HG03378 (cell line): ENCODE measurements around the gene FRG1.
"Not testable (repeated sequence)": the region's sequence is repeated elsewhere in the genome, so short reads cannot be mapped to it uniquely, and the experiment has no call there.

Experiments used
- ATAC-seq: cut with Tn5 transposase; IDR thresholded peaks from one replicate; pipeline ENCODE4 v1.9.1; 2021; ENCODE audit warnings: mild to moderate bottlenecking, moderate library complexity; ENCODE audit not compliant: unreplicated experiment

FRG1 gene

GRCh38 chr4:189940178-189941004 is at the start of gene FRG1:
Gene FRG1, plus strand, starts transcription at chr4:189940872. Its CDS starts 138 bp downstream, at chr4:189941010.
- ATAC-seq: peak; percentile 99

- ATAC-seq: no peak
Observed at GRCh38 chr4:189897667-189898066, 43.0 kb upstream of the FRG1 start.

- ATAC-seq: not testable (repeated sequence)
Observed at GRCh38 chr4:189899481-189900015, 41.1 kb upstream of the FRG1 start.

GRCh38 chr4:189904420-189905027 is 36.1 kb upstream of the FRG1 start:
- peak; percentile 79 for ATAC-seq

- no peak for ATAC-seq
Observed at GRCh38 chr4:189912170-189912569, 28.5 kb upstream of the FRG1 start.

- no peak for ATAC-seq
Observed at GRCh38 chr4:189917161-189917891, 23.3 kb upstream of the FRG1 start.

GRCh38 chr4:189921058-189921457 is 19.6 kb upstream of the FRG1 start:
- no peak for ATAC-seq

GRCh38 chr4:189926742-189927141 is 13.9 kb upstream of the FRG1 start:
- not testable (repeated sequence) for ATAC-seq

- no peak for ATAC-seq
Observed at GRCh38 chr4:189941005-189941450, 356 bp downstream of the FRG1 start.

- ATAC-seq: not testable (repeated sequence)
Observed at GRCh38 chr4:189942412-189942811, 1.7 kb downstream of the FRG1 start.

- ATAC-seq: not testable (repeated sequence)
Observed at GRCh38 chr4:189944077-189944476, 3.4 kb downstream of the FRG1 start.

GRCh38 chr4:189946906-189947305 is 6.2 kb downstream of the FRG1 start:
- not testable (repeated sequence) for ATAC-seq

- ATAC-seq: not testable (repeated sequence)
Observed at GRCh38 chr4:189948486-189948885, 7.8 kb downstream of the FRG1 start.

- ATAC-seq: not testable (repeated sequence)
Observed at GRCh38 chr4:189969291-189969690, 28.6 kb downstream of the FRG1 start.

GRCh38 chr4:189973646-189974045 is 33.0 kb downstream of the FRG1 start:
- ATAC-seq: no peak

- ATAC-seq: no peak
Observed at GRCh38 chr4:189974056-189974455, 33.4 kb downstream of the FRG1 start.

GRCh38 chr4:189979196-189980047 is 38.8 kb downstream of the FRG1 start:
- no peak for ATAC-seq

GRCh38 chr4:189980292-189980691 is 39.6 kb downstream of the FRG1 start:
- not testable (repeated sequence) for ATAC-seq

- no peak for ATAC-seq
Observed at GRCh38 chr4:189981970-189982369, 41.3 kb downstream of the FRG1 start.

GRCh38 chr4:189983916-189984526 is 43.3 kb downstream of the FRG1 start:
- ATAC-seq: not testable (repeated sequence)
